H4 (cell line): ENCODE measurements around the gene MYH15. TPM values are rescaled to one million over a fixed set of nuclear protein-coding genes. Genes with fewer than 3 reads are reported as not detected.

Experiments
- DNase-seq: peaks from one replicate; pipeline ENCODE4 v3.0.0-alpha.2; 2015; ENCODE audit warnings: low spot score
- total RNA-seq: library from RNA; depleted of rRNA; stranded (reverse); fragments of >200 nt; shearing (Covaris generic); gene quantifications from 2 replicates; pipeline ENCODE4 v1.2.3, GENCODE V29; 2014

MYH15 gene
- total RNA-seq, 1 experiment from 2014 or later = 0.10 TPM

GRCh38 chr3:108509871-108510270 is 525 bp downstream of the MYH15 start:
- DNase-seq = no peak

GRCh38 chr3:108509263-108509662 is 1.1 kb downstream of the MYH15 start:
- no peak for DNase-seq

GRCh38 chr3:108507902-108508301 is 2.5 kb downstream of the MYH15 start:
- no peak for DNase-seq

- DNase-seq = no peak
These were observed 4.6 kb downstream of the MYH15 start for GRCh38 chr3:108505811-108506210.

- DNase-seq = no peak
These were observed 6.7 kb downstream of the MYH15 start for GRCh38 chr3:108503722-108504121.

GRCh38 chr3:108501535-108501934 is 8.9 kb downstream of the MYH15 start:
- no peak for DNase-seq

- no peak for DNase-seq
These were observed 9.7 kb downstream of the MYH15 start for GRCh38 chr3:108500728-108501127.

- DNase-seq = no peak
These were observed 13.1 kb downstream of the MYH15 start for GRCh38 chr3:108497271-108497670.

- DNase-seq = no peak
These were observed 14.7 kb downstream of the MYH15 start for GRCh38 chr3:108495717-108496116.

- no peak for DNase-seq
These were observed 15.4 kb downstream of the MYH15 start for GRCh38 chr3:108494906-108495531.

GRCh38 chr3:108493862-108494261 is 16.5 kb downstream of the MYH15 start:
- DNase-seq = peak; percentile 51

GRCh38 chr3:108491456-108491855 is 18.9 kb downstream of the MYH15 start:
- no peak for DNase-seq

GRCh38 chr3:108489776-108490175 is 20.6 kb downstream of the MYH15 start:
- peak; percentile 18 for DNase-seq

- no peak for DNase-seq
These were observed 21.8 kb downstream of the MYH15 start for GRCh38 chr3:108488631-108489030.

- no peak for DNase-seq
These were observed 23.0 kb downstream of the MYH15 start for GRCh38 chr3:108487439-108487838.

- DNase-seq = peak; percentile 11
These were observed 23.5 kb downstream of the MYH15 start for GRCh38 chr3:108486941-108487340.

GRCh38 chr3:108486338-108486737 is 24.1 kb downstream of the MYH15 start:
- DNase-seq = no peak

- no peak for DNase-seq
These were observed 25.2 kb downstream of the MYH15 start for GRCh38 chr3:108485146-108485545.

GRCh38 chr3:108479224-108479623 is 31.2 kb downstream of the MYH15 start:
- no peak for DNase-seq

- DNase-seq = peak; percentile 53
These were observed 32.8 kb downstream of the MYH15 start for GRCh38 chr3:108477511-108478147.

- DNase-seq = no peak
These were observed 35.1 kb downstream of the MYH15 start for GRCh38 chr3:108475220-108475782.

- DNase-seq = no peak
These were observed 35.8 kb downstream of the MYH15 start for GRCh38 chr3:108474581-108474980.

GRCh38 chr3:108473711-108474110 is 36.7 kb downstream of the MYH15 start:
- no peak for DNase-seq
